Smooth muscle cell of bladder (primary cell): ENCODE results near the gene AGXT. TPM values are rescaled to one million over a fixed set of nuclear protein-coding genes. Genes with fewer than 3 reads are reported as not detected.

Experiments
- total RNA-seq: library from RNA; depleted of rRNA; stranded (reverse); fragments of >200 nt; gene quantifications from 2 replicates; pipeline ENCODE4 v1.2.3, GENCODE V29; 2014

AGXT gene
- 0.14 TPM in 1 of 2 replicates, not detected in the other for total RNA-seq

GRCh38 chr2:240868286-240869108 lies at the start of gene AGXT:
Gene AGXT, plus strand, starts transcription at chr2:240868824. Its CDS starts 42 bp downstream, at chr2:240868866.

GRCh38 chr2:240819858-240820606 lies 48.6 kb upstream of the AGXT start, which contains the start of gene KIF1A:
Gene KIF1A, minus strand, starts transcription at chr2:240820219. Its CDS starts 22,467 bp downstream, at chr2:240797752.

GRCh38 chr2:240895656-240896388 lies 27.2 kb downstream of the AGXT start, which contains the start of gene MAB21L4:
Gene MAB21L4, minus strand, starts transcription at chr2:240896156. Its CDS starts 159 bp downstream, at chr2:240895997.

GRCh38 chr2:240906141-240906910 lies 37.7 kb downstream of the AGXT start, which contains the start of gene CROCC2:
Gene CROCC2, plus strand, starts transcription at chr2:240906336. Its CDS starts 178 bp downstream, at chr2:240906514.

Other genes with a start within 250 kb of the AGXT start
- 0.28 and 0.74 TPM in 2 replicates for gene GPR35, start 243.3 kb upstream of the AGXT start, total RNA-seq
- not detected in 2 replicates for gene AQP12B, start 185.9 kb upstream of the AGXT start, total RNA-seq
- not detected in 2 replicates for gene AQP12A, start 177.0 kb upstream of the AGXT start, total RNA-seq
- not detected in 2 replicates for gene KIF1A, start 48.6 kb upstream of the AGXT start, total RNA-seq
- not detected in 2 replicates for gene MAB21L4, start 27.3 kb downstream of the AGXT start, total RNA-seq
- 0.09 and 0.14 TPM in 2 replicates for gene CROCC2, start 37.5 kb downstream of the AGXT start, total RNA-seq
- 12.6 and 19.5 TPM in 2 replicates for gene SNED1, start 129.8 kb downstream of the AGXT start, total RNA-seq
- 28.6 and 36.9 TPM in 2 replicates for gene MTERF4, start 233.5 kb downstream of the AGXT start, total RNA-seq